IMR-90 (cell line): ENCODE results near the gene PRAME. TPM values are rescaled to one million over a fixed set of nuclear protein-coding genes. Genes with fewer than 3 reads are reported as not detected.
"Not testable (repeated sequence)": the region's sequence is repeated elsewhere in the genome, so short reads cannot be mapped to it uniquely, and the experiment has no call there.

Experiments
- ATAC-seq: fragments of 200-7000 bp; cut with Tn5 transposase; 2 replicates; pipeline ENCODE4 v1.9.1; 2020; ENCODE audit warnings: low read depth, mild to moderate bottlenecking, moderate library complexity
- BruUV-seq: library from RNA; stranded (reverse); fragments of 400-500 nt; replicated peaks from 2 replicates; lab custom pipeline; 2021; lab: Mats Ljungman, UMichigan
- CTCF ChIA-PET: fragments of 300-600 bp; formaldehyde crosslinking; extraction: SDS; loops from one replicate; lab custom pipeline; 2021; ENCODE audit warnings: antibody characterized with exemption; lab: Yijun Ruan, JAX
- POLR2A ChIA-PET: fragments of 300-600 bp; sonication (Branson Sonifier 250); formaldehyde crosslinking; loops from one replicate; lab custom pipeline; 2022; ENCODE audit warnings: antibody characterized with exemption; ENCODE audit not compliant: unreplicated experiment; lab: Charles Lee
- DNase-seq: peaks from one replicate; pipeline ENCODE4 v3.0.0; 2013
- H2AFZ ChIP-seq: replicated peaks from 2 replicates; pipeline ENCODE3; 2013; ENCODE audit warnings: low read length, mild to moderate bottlenecking; ENCODE audit not compliant: poor library complexity
- H2AK5ac ChIP-seq: 2 replicates; pipeline ENCODE4 v1.6.1; 2013; ENCODE audit warnings: low read depth, low read length, inconsistent platforms
- H2AK9ac ChIP-seq: replicated peaks from 2 replicates; pipeline ENCODE3; 2013; ENCODE audit warnings: mild to moderate bottlenecking, low read depth, low read length, moderate library complexity; ENCODE audit not compliant: poor library complexity
- H2BK120ac ChIP-seq: 2 replicates; pipeline ENCODE4 v1.6.1; 2013; ENCODE audit warnings: low read depth, low read length, inconsistent platforms
- H2BK15ac ChIP-seq: 3 replicates; pipeline ENCODE4 v1.6.1; 2013; ENCODE audit warnings: low read depth, low read length, inconsistent platforms
- H2BK20ac ChIP-seq: 2 replicates; pipeline ENCODE4 v1.6.1; 2013; ENCODE audit warnings: low read depth, mild to moderate bottlenecking, inconsistent platforms, low read length, moderate library complexity
- H2BK5ac ChIP-seq: 2 replicates; pipeline ENCODE4 v1.6.1; 2013; ENCODE audit warnings: mild to moderate bottlenecking, low read depth, low read length, inconsistent platforms; ENCODE audit not compliant: poor library complexity, severe bottlenecking
- H3K14ac ChIP-seq: replicated peaks from 2 replicates; pipeline ENCODE4 v1.6.1; 2013; ENCODE audit warnings: low read depth, low read length, inconsistent platforms
- H3K18ac ChIP-seq: 2 replicates; pipeline ENCODE4 v1.6.1; 2013; ENCODE audit warnings: low read depth, low read length, control low read depth
- H3K23ac ChIP-seq: 2 replicates; pipeline ENCODE4 v1.6.1; 2013; ENCODE audit warnings: low read depth, low read length, inconsistent platforms
- H3K27ac ChIP-seq: 2 replicates; pipeline ENCODE4 v1.5.1; 2013; ENCODE audit warnings: mild to moderate bottlenecking, control low read depth, low read length; ENCODE audit not compliant: insufficient read depth
- H3K27me3 ChIP-seq: 2 replicates; pipeline ENCODE4 v1.6.1; 2013; ENCODE audit warnings: low read length; ENCODE audit not compliant: control insufficient read depth, insufficient read depth
- H3K36me3 ChIP-seq: 2 replicates; pipeline ENCODE4 v1.6.1; 2013; ENCODE audit warnings: low read length, mixed read lengths; ENCODE audit not compliant: control insufficient read depth, insufficient read depth
- H3K4ac ChIP-seq: 2 replicates; pipeline ENCODE4 v1.6.1; 2013; ENCODE audit warnings: low read depth, low read length, inconsistent platforms
- H3K4me1 ChIP-seq: 2 replicates; pipeline ENCODE4 v1.6.1; 2013; ENCODE audit warnings: low read length, mixed read lengths; ENCODE audit not compliant: control insufficient read depth, insufficient read depth
- H3K4me2 ChIP-seq: 2 replicates; pipeline ENCODE4 v1.6.1; 2013; ENCODE audit warnings: low read depth, mild to moderate bottlenecking, control low read depth, low read length, moderate library complexity
- H3K4me3 ChIP-seq: 2 replicates; pipeline ENCODE4 v1.5.1; 2013; ENCODE audit warnings: low read depth, mild to moderate bottlenecking, control low read depth, low read length, moderate library complexity; ENCODE audit not compliant: insufficient read depth
- H3K56ac ChIP-seq: 2 replicates; pipeline ENCODE4 v1.6.1; 2013; ENCODE audit warnings: low read length, inconsistent platforms; ENCODE audit not compliant: insufficient read depth; ENCODE audit errors: extremely low read depth
- H3K79me1 ChIP-seq, 2 experiments: 2 replicates each; pipeline ENCODE4 v1.6.1; 2013; ENCODE audit warnings: low read length in 2 of 2, inconsistent platforms in 1 of 2, low read depth in 1 of 2
- H3K9ac ChIP-seq: 2 replicates; pipeline ENCODE4 v1.6.1; 2013; ENCODE audit warnings: low read depth, low read length, control low read depth
- H3K9me1 ChIP-seq: 2 replicates; pipeline ENCODE4 v1.6.1; 2013; ENCODE audit warnings: low read length, inconsistent platforms; ENCODE audit not compliant: insufficient read depth
- H3K9me3 ChIP-seq: 2 replicates; pipeline ENCODE4 v1.6.1; 2013; ENCODE audit warnings: low read length; ENCODE audit not compliant: control insufficient read depth, insufficient read depth
- H4K20me1 ChIP-seq: 2 replicates; pipeline ENCODE4 v1.6.1; 2013; ENCODE audit warnings: low read length, inconsistent platforms; ENCODE audit not compliant: insufficient read depth
- H4K5ac ChIP-seq: 2 replicates; pipeline ENCODE4 v1.6.1; 2013; ENCODE audit warnings: mild to moderate bottlenecking, low read depth, low read length, control low read depth
- H4K8ac ChIP-seq, 2 experiments: 2 replicates each; pipeline ENCODE4 v1.6.1; 2013; ENCODE audit warnings: low read depth in 2 of 2, low read length in 2 of 2, control low read depth in 1 of 2, inconsistent platforms in 1 of 2
- H4K91ac ChIP-seq: 2 replicates; pipeline ENCODE4 v1.6.1; 2013; ENCODE audit warnings: low read depth, low read length, inconsistent platforms; ENCODE audit not compliant: insufficient read depth
- BHLHE40 ChIP-seq: fragments of 150-350 bp; IDR thresholded peaks from 2 replicates; pipeline ENCODE4 v1.6.1; 2016; ENCODE audit warnings: mild to moderate bottlenecking, low read depth, low read length
- MAZ ChIP-seq: IDR thresholded peaks from 2 replicates; pipeline ENCODE4 v1.6.1; 2012; ENCODE audit warnings: low read depth, mild to moderate bottlenecking, low read length, improper control_type of control experiment, moderate library complexity, borderline replicate concordance
- RCOR1 ChIP-seq: IDR thresholded peaks from 2 replicates; pipeline ENCODE4 v1.6.1; 2012; ENCODE audit warnings: mild to moderate bottlenecking, low read length, improper control_type of control experiment; ENCODE audit not compliant: insufficient replicate concordance
- WGBS, 2 experiments: methylation state at CpG; one replicate each; pipeline versions ENCODE4 v1.1.5 to v1.1.7; 2013; ENCODE audit warnings: missing lambda C conversion rate in 2 of 2; ENCODE audit not compliant: insufficient read length in 1 of 2; ENCODE audit errors: extremely low coverage in 2 of 2; 5-methylcytosine and 5-hydroxymethylcytosine counted together
- dilution Hi-C: fragments of 300-500 bp; cut with HindIII; formaldehyde crosslinking; loops from one replicate; pipeline ENCODE4 v1.14.3; 2018; ENCODE audit warnings: low sequenced_read_pairs; ENCODE audit not compliant: unreplicated experiment
- in situ Hi-C: fragments of 300-500 bp; cut with MboI; formaldehyde crosslinking; loops from 3 replicates; pipeline ENCODE4 v1.14.3; 2019; ENCODE audit warnings: low sequenced_read_pairs, inconsistent platforms, mixed read lengths
- intact Hi-C: fragments of 100-400 bp; cut with micrococcal nuclease; formaldehyde crosslinking; loops from 2 replicates; pipeline ENCODE4 v1.10.0; 2022
- polyA plus RNA-seq, 3 experiments: library from polyadenylated mRNA; depleted of rRNA; stranded (reverse); fragments of >200 nt; gene quantifications; 2 replicates each; pipeline ENCODE4 v1.2.3, GENCODE V29; 2012; ENCODE audit warnings: low replicate concordance in 1 of 3
- total RNA-seq: library from RNA; depleted of rRNA; stranded (reverse); fragments of >200 nt; gene quantifications from 2 replicates; pipeline ENCODE4 v1.2.3, GENCODE V29; 2012

Gene PRAME
- total and polyA plus RNA-seq, 2 of the 4 experiments (the other 2 are of a cell fraction) = not detected

DNA sequence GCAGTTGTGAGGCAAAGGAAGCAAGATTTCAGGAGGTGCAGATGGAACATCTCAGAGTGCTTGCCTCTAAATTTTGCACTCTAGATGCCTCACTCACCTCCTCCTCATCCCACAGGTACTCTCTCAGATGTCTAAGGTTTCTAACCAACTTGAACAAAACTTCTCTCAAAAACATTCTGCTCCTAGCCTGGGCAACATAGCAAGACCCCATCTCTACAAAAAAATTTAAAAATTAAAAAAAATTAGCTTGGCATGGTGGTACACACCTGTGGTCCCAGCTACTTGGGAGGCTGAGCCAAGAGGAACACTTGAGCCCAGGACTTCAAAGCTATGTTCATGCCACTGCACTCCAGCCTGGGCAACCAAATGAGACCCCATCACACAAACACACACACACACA is 43.2 kb downstream of the PRAME start:
- Histone ChIP-seq H3K9ac (no peak overlapping the region), H3K27ac (no peak overlapping the region)

DNA sequence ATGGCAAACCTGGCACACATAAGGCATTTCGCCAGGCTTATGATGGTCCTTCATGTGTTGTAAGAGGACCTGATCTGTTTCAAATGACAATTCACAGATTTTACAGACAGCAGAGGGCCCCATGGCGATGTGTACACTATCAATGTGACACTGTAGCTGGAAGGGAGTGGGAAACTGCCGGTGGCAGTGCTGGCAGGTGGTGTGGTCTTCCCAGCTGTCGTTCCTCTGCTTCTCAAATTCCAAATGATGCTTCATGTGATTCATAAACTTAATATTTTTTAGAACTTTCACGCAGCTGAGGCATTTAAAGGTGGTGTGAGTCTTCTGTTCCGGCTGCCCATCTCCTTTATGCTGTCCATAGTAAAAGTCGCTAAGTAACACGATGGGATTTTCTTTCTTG is 44.6 kb downstream of the PRAME start:
- H3K79me1 ChIP-seq, CTCF ChIA-PET, H3K14ac ChIP-seq, H3K23ac ChIP-seq, H3K4me2 ChIP-seq, ATAC-seq, H4K91ac ChIP-seq, H2BK20ac ChIP-seq, POLR2A ChIA-PET, H3K9me3 ChIP-seq, H3K4ac ChIP-seq, H2BK15ac ChIP-seq, H2AK5ac ChIP-seq, H2AK9ac ChIP-seq, H3K27me3 ChIP-seq, H3K4me3 ChIP-seq, H3K36me3 ChIP-seq, H4K20me1 ChIP-seq, H3K18ac ChIP-seq, H3K9me1 ChIP-seq, DNase-seq, H3K27ac ChIP-seq, H3K4me1 ChIP-seq, H2BK120ac ChIP-seq, H4K5ac ChIP-seq, H2AFZ ChIP-seq, in situ Hi-C loops, dilution Hi-C loops, H3K9ac ChIP-seq, H4K8ac ChIP-seq, H2BK5ac ChIP-seq, BruUV-seq, H3K56ac ChIP-seq: not testable (repeated sequence)
- 30% methylated on average over 2 of the region's 8 CpGs; no CpG with 5 or more reads in 1 of the 2 experiments for WGBS, 2 experiments
- intact Hi-C loops = loop anchor here (5.0 kb wide), 1 partner anchor 53 kb away; no protein-coding TSS in a partner anchor

More for the DNA sequence above, 43.2 kb downstream of the PRAME start:
- ChIA-PET POLR2A (no interaction called here), CTCF (no interaction called here)
- Histone ChIP-seq H3K23ac (no peak overlapping the region), H3K14ac (no peak overlapping the region), H2BK20ac (no peak overlapping the region), H3K4ac (no peak overlapping the region), H3K4me3 (no peak overlapping the region), H2BK15ac (no peak overlapping the region), H2AK5ac (no peak overlapping the region), H2AK9ac (no peak overlapping the region), H2BK5ac (no peak overlapping the region), H4K8ac (no peak overlapping the region), H3K79me1 (no peaks in the 10 kb centered on the region), H3K9me3 (no peaks in the 10 kb centered on the region), H4K91ac (no peak overlapping the region), H3K9me1 (no peaks in the 10 kb centered on the region), H2BK120ac (no peak overlapping the region), H3K4me2 (no peak overlapping the region), H3K27me3 (peaks cover 5% of the 10 kb centered on the region), H3K4me1 (no peaks in the 10 kb centered on the region), H3K36me3 (no peaks in the 10 kb centered on the region), H4K5ac (no peak overlapping the region), H2AFZ (no peak overlapping the region), H3K18ac (no peak overlapping the region), H4K20me1 (no peaks in the 10 kb centered on the region), H3K56ac (no peak overlapping the region)
- no peak for TF ChIP-seq BHLHE40
- TF ChIP-seq MAZ = no peak
- TF ChIP-seq RCOR1 = no peak
- DNase-seq (no peak), ATAC-seq (no peak)
- BruUV-seq = no TSS peak
- intact Hi-C loops (no loop called here), dilution Hi-C loops (no loop called here), in situ Hi-C loops (no loop called here)
